ENCODE results near the gene ABLIM3. TPM values are rescaled to one million over a fixed set of nuclear protein-coding genes. Genes with fewer than 3 reads are reported as not detected.

Gene ABLIM3
- polyA plus RNA-seq, 1 donor (not counting 4 experiments of a cell fraction or from before 2014, with no cell fraction given) = 7.9 TPM

DNA sequence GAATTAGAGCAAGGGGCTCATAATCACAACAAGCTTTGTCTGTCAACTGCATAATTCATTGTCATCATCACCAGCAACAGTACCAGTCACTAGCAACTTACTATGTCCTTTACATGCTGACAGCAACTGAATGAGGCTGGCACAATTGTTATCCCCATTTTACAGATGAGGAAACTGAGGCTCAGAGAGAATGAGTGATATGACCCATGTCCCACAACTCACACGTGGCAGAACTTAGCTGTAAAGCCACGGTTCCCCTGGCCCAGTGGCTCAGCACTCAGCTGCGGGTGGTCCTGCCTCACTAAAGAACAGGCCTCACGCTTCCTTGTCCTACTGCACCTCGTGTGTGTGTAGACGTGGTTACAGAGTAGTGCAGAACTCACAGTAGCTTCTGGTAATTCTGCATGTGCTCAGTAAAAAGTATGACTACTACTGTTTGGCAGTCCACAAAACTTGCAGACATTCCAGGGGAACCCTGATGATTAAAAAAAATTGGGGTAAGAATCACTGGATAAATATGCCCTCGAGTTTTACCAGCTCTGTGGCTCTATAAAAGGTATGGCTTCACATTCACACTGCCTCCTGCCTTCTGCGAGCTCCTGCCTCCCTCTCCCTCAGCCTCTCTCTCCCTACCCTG is 160.6 kb downstream of the ABLIM3 start:
- Histone ChIP-seq H2AFZ (ENCODE audit: control insufficient read depth, low read length) (no peak overlapping the region), H3K36me3 (ENCODE audit: control insufficient read depth in 2 of 2, extremely low read depth in 1 of 2, insufficient read depth in 2 of 2, low read length in 2 of 2) (peaks cover 2 to 5% of the 10 kb centered on the region in 2 experiments), H3K27ac (ENCODE audit: control insufficient read depth, insufficient read depth, low read length) (no peak overlapping the region), H3K27me3 (ENCODE audit: control insufficient read depth, extremely low read depth, insufficient read depth, low read length) (no peaks in the 10 kb centered on the region), H3K4me2 (ENCODE audit: control insufficient read depth, extremely low read depth, insufficient read depth, low read depth, low read length) (no peak overlapping the region), H3K9ac (ENCODE audit: control insufficient read depth, extremely low read depth, insufficient read depth, low read length) (no peak overlapping the region), H3K9me3 (ENCODE audit: control insufficient read depth, low read depth, low read length) (no peaks in the 10 kb centered on the region), H3K4me1 (ENCODE audit: control insufficient read depth, extremely low read depth, insufficient read depth, low read length) (peaks cover 9% of the 10 kb centered on the region), H3K79me2 (ENCODE audit: control insufficient read depth, insufficient read depth, low read length) (no peaks in the 10 kb centered on the region), H3K9me1 (ENCODE audit: control insufficient read depth, extremely low read depth, insufficient read depth, low read length) (no peaks in the 10 kb centered on the region), H3K4me3 (ENCODE audit: control insufficient read depth in 2 of 3, extremely low read depth in 1 of 3, insufficient read depth in 2 of 3, low read depth in 1 of 3, low read length in 3 of 3) (no peak overlapping the region), H4K20me1 (ENCODE audit: control insufficient read depth, extremely low read depth, insufficient read depth, low read length) (no peaks in the 10 kb centered on the region)
- DNase-seq (ENCODE audit: low read depth, low spot score) (no peak), FAIRE-seq (no peak)
- TF ChIP-seq EZH2 (IDR thresholded peaks at IDR 0.05; ENCODE audit: low read length) = no peak
- TF ChIP-seq, protein P1, sequence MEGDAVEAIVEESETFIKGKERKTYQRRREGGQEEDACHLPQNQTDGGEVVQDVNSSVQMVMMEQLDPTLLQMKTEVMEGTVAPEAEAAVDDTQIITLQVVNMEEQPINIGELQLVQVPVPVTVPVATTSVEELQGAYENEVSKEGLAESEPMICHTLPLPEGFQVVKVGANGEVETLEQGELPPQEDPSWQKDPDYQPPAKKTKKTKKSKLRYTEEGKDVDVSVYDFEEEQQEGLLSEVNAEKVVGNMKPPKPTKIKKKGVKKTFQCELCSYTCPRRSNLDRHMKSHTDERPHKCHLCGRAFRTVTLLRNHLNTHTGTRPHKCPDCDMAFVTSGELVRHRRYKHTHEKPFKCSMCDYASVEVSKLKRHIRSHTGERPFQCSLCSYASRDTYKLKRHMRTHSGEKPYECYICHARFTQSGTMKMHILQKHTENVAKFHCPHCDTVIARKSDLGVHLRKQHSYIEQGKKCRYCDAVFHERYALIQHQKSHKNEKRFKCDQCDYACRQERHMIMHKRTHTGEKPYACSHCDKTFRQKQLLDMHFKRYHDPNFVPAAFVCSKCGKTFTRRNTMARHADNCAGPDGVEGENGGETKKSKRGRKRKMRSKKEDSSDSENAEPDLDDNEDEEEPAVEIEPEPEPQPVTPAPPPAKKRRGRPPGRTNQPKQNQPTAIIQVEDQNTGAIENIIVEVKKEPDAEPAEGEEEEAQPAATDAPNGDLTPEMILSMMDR (optimal IDR thresholded peaks at IDR 0.05 in 1 of 3, IDR thresholded peaks at IDR 0.05 in 1 of 3, conservative IDR thresholded peaks at IDR 0.05 in 1 of 3; ENCODE audit: extremely low read depth in 1 of 3, insufficient read depth in 2 of 3, low read length in 3 of 3) = no peak
- dilution Hi-C loops (cut with MboI; ENCODE audit: extremely low pct_ligation_motif_present, low sequenced_read_pairs) = no loop called here

DNA sequence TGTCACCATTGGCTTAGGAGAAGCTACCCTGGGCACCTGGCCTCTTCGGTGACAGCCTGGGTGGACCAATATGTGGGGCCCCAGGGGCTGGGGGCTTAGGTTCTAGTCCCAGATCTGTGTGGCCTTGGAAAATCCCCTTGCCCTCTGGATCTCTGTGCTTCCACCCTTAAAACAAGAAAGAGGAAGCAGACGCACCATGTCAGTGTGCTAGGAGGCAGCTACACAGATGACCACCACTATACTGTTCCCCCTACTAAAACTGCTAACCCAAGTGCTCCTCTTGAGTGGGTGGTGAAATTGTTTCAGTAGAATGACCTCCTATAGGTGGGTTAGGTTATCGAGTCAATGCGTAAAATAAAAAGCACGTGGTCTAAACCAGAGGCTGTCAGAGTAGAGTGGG is 161.3 kb downstream of the ABLIM3 start:
- no peaks in the 10 kb centered on the region for H3K27me3 ChIP-seq (ENCODE audit: control insufficient read depth, extremely low read depth, insufficient read depth, low read length)
- no peaks in the 10 kb centered on the region for H3K9me3 ChIP-seq (ENCODE audit: control insufficient read depth, low read depth, low read length)
- H3K4me3 ChIP-seq (ENCODE audit: control insufficient read depth in 2 of 3, extremely low read depth in 1 of 3, insufficient read depth in 2 of 3, low read depth in 1 of 3, low read length in 3 of 3) = no peak overlapping the region
- H3K9me1 ChIP-seq (ENCODE audit: control insufficient read depth, extremely low read depth, insufficient read depth, low read length) = no peaks in the 10 kb centered on the region
- TF ChIP-seq EZH2 (IDR thresholded peaks at IDR 0.05; ENCODE audit: low read length) = no peak
- TF ChIP-seq, protein P1 (optimal IDR thresholded peaks at IDR 0.05 in 1 of 3, IDR thresholded peaks at IDR 0.05 in 1 of 3, conservative IDR thresholded peaks at IDR 0.05 in 1 of 3; ENCODE audit: extremely low read depth in 1 of 3, insufficient read depth in 2 of 3, low read length in 3 of 3) = no peak
- no peak overlapping the region for H3K4me2 ChIP-seq (ENCODE audit: control insufficient read depth, extremely low read depth, insufficient read depth, low read depth, low read length)
- no peak for FAIRE-seq
- dilution Hi-C loops (cut with MboI; ENCODE audit: extremely low pct_ligation_motif_present, low sequenced_read_pairs) = no loop called here
- H3K36me3 ChIP-seq (ENCODE audit: control insufficient read depth in 2 of 2, extremely low read depth in 1 of 2, insufficient read depth in 2 of 2, low read length in 2 of 2) = peaks cover 2 to 9% of the 10 kb centered on the region in 2 experiments
- no peak overlapping the region for H2AFZ ChIP-seq (ENCODE audit: control insufficient read depth, low read length)
- H3K27ac ChIP-seq (ENCODE audit: control insufficient read depth, insufficient read depth, low read length) = no peak overlapping the region
- no peaks in the 10 kb centered on the region for H3K79me2 ChIP-seq (ENCODE audit: control insufficient read depth, insufficient read depth, low read length)
- no peaks in the 10 kb centered on the region for H4K20me1 ChIP-seq (ENCODE audit: control insufficient read depth, extremely low read depth, insufficient read depth, low read length)
- no peak overlapping the region for H3K9ac ChIP-seq (ENCODE audit: control insufficient read depth, extremely low read depth, insufficient read depth, low read length)
- no peak for DNase-seq (ENCODE audit: low read depth, low spot score)
- peaks cover 2% of the 10 kb centered on the region for H3K4me1 ChIP-seq (ENCODE audit: control insufficient read depth, extremely low read depth, insufficient read depth, low read length)
